B cell (primary cell): Measurements from ENCODE around the gene BAHCC1. TPM values are rescaled to one million over a fixed set of nuclear protein-coding genes. Genes with fewer than 3 reads are reported as not detected.

ENCODE experiments used
- ATAC-seq: fragments of 200-7000 bp; cut with Tn5 transposase; one replicate; pipeline ENCODE4 v1.10.0; 2021; ENCODE audit warnings: low read depth, mild to moderate bottlenecking, moderate number of reproducible peaks, moderate library complexity
- CTCF ChIA-PET: fragments of 350-600 bp; sonication (Branson Sonifier 250); formaldehyde crosslinking; loops from one replicate; lab custom pipeline; 2021; ENCODE audit warnings: antibody characterized with exemption, inconsistent platforms; lab: Charles Lee
- POLR2A ChIA-PET: fragments of 350-600 bp; sonication (Branson Sonifier 250); formaldehyde crosslinking; loops from one replicate; lab custom pipeline; 2021; ENCODE audit warnings: antibody characterized with exemption; lab: Charles Lee
- DNase-seq: peaks from one replicate; pipeline ENCODE4 v3.0.0; 2013
- H2AFZ ChIP-seq: 2 replicates; pipeline ENCODE4 v1.6.1; 2012; ENCODE audit warnings: mild to moderate bottlenecking, low read depth, low read length; ENCODE audit not compliant: insufficient read depth, poor library complexity, severe bottlenecking
- H3K27ac ChIP-seq, 2 donors: 1 replicate in 1 of 2; 2 replicates in 1 of 2; pipeline ENCODE4 v1.5.1; 2012 to 2013; ENCODE audit warnings: low read length in 2 of 2, mild to moderate bottlenecking in 2 of 2, moderate library complexity in 1 of 2
- H3K27me3 ChIP-seq, 4 experiments: fragments of 200-600 bp in 1 of 4; sonication (generic) in 1 of 4; replicated peaks in 1 of 4; 1 replicate in 2 of 4; 2 replicates in 2 of 4; pipeline versions ENCODE4 v1.6.1 to v1.7.0; 2013 to 2016; ENCODE audit warnings: low read length in 3 of 4, mild to moderate bottlenecking in 2 of 4, mixed read lengths in 1 of 4, moderate library complexity in 1 of 4; ENCODE audit not compliant: insufficient read depth in 4 of 4, control insufficient read depth in 3 of 4; ENCODE audit errors: control extremely low read depth in 1 of 4
- H3K36me3 ChIP-seq, 2 experiments: replicated peaks in 1 of 2; 1 replicate in 1 of 2; 2 replicates in 1 of 2; pipeline versions ENCODE4 v1.6.1 to v1.7.1; 2013; ENCODE audit warnings: low read length in 1 of 2; ENCODE audit not compliant: insufficient read depth in 2 of 2, control insufficient read depth in 1 of 2; ENCODE audit errors: control extremely low read depth in 1 of 2, extremely low read depth in 1 of 2
- H3K4me1 ChIP-seq, 2 donors: fragments of 200-600 bp in 1 of 2; sonication (generic) in 1 of 2; 1 replicate in 1 of 2; 2 replicates in 1 of 2; pipeline versions ENCODE4 v1.5.1 to v1.6.1; 2013 to 2017; ENCODE audit warnings: low read length in 2 of 2; ENCODE audit not compliant: control insufficient read depth in 2 of 2, insufficient read depth in 2 of 2
- H3K4me2 ChIP-seq: replicated peaks from 2 replicates; pipeline ENCODE3; 2012; ENCODE audit warnings: mild to moderate bottlenecking, low read depth, low read length; ENCODE audit not compliant: poor library complexity, severe bottlenecking
- H3K4me3 ChIP-seq, 5 experiments: fragments of 200-600 bp in 1 of 5; sonication (generic) in 1 of 5; 1 replicate in 3 of 5; 2 replicates in 2 of 5; pipeline versions ENCODE4 v1.5.1 to v1.7.0; 2011 to 2016; ENCODE audit warnings: low read length in 4 of 5, mild to moderate bottlenecking in 4 of 5, low read depth in 2 of 5, control low read depth in 1 of 5, moderate library complexity in 1 of 5; ENCODE audit not compliant: insufficient read depth in 1 of 5; ENCODE audit errors: control extremely low read depth in 1 of 5, extremely low read depth in 1 of 5
- H3K79me2 ChIP-seq: fragments of 200-600 bp; sonication (generic); one replicate; pipeline ENCODE4 v1.6.0; 2016; ENCODE audit warnings: low read length; ENCODE audit not compliant: control insufficient read depth, insufficient read depth
- H3K9ac ChIP-seq: fragments of 200-600 bp; sonication (generic); 2 replicates; pipeline ENCODE4 v1.6.1; 2017; ENCODE audit warnings: mild to moderate bottlenecking, low read length, moderate library complexity
- H3K9me3 ChIP-seq, 3 donors: one replicate each; pipeline versions ENCODE4 v1.6.1 to v1.7.1; 2013; ENCODE audit warnings: low read length in 2 of 3; ENCODE audit not compliant: control insufficient read depth in 2 of 3, insufficient read depth in 1 of 3; ENCODE audit errors: control extremely low read depth in 1 of 3
- H4K20me1 ChIP-seq: 2 replicates; pipeline ENCODE4 v1.6.0; 2012; ENCODE audit warnings: mild to moderate bottlenecking, low read length; ENCODE audit not compliant: insufficient read depth, control insufficient read depth, poor library complexity, severe bottlenecking
- H3K27ac Mint-ChIP-seq: one replicate; pipeline ENCODE4 v1.8.0; 2021; ENCODE audit warnings: mixed read lengths
- H3K27me3 Mint-ChIP-seq: one replicate; pipeline ENCODE4 v1.8.0; 2021; ENCODE audit warnings: mixed read lengths
- H3K4me1 Mint-ChIP-seq: one replicate; pipeline ENCODE4 v1.8.0; 2021; ENCODE audit warnings: mixed read lengths
- H3K4me3 Mint-ChIP-seq: one replicate; pipeline ENCODE4 v1.8.0; 2021; ENCODE audit warnings: mixed read lengths
- H3K9me3 Mint-ChIP-seq: one replicate; pipeline ENCODE4 v1.8.0; 2022; ENCODE audit warnings: mixed read lengths; ENCODE audit not compliant: insufficient read depth
- EZH2 ChIP-seq: IDR thresholded peaks from 2 replicates; pipeline ENCODE4 v1.6.1; 2012; ENCODE audit warnings: borderline replicate concordance, low read depth, mild to moderate bottlenecking, moderate library complexity, low read length; ENCODE audit not compliant: insufficient read depth, poor library complexity, severe bottlenecking
- WGBS: methylation state at CpG from one replicate; pipeline ENCODE4 v1.1.5; 2013; ENCODE audit warnings: missing lambda C conversion rate; ENCODE audit not compliant: insufficient coverage; 5-methylcytosine and 5-hydroxymethylcytosine counted together
- intact Hi-C: fragments of 100-400 bp; cut with micrococcal nuclease; formaldehyde crosslinking; loops from one replicate; pipeline ENCODE4 v1.10.0; 2022
- polyA plus RNA-seq: library from polyadenylated mRNA; depleted of rRNA; stranded (reverse); fragments of >200 nt; gene quantifications from 2 replicates; pipeline ENCODE4 v1.2.3, GENCODE V29; 2012
- total RNA-seq, 2 donors: library from RNA; stranded (reverse); fragments of 120-200 nt in 1 of 2; gene quantifications; 1 replicate in 1 of 2; 2 replicates in 1 of 2; pipeline versions ENCODE4 v1.2.3 to v1.2.4, GENCODE V29; 2013 to 2022
- TF ChIP-seq, protein P1 (sequence below): fragments of 200-600 bp; IDR thresholded peaks from one replicate; pipeline ENCODE4 v1.8.0; 2022; ENCODE audit warnings: antibody characterized with exemption, mild to moderate bottlenecking

BAHCC1 gene
- total and polyA plus RNA-seq, 2 donors (not counting 1 experiment from before 2014, with no cell fraction given) = 0.12 to 0.48 TPM

DNA sequence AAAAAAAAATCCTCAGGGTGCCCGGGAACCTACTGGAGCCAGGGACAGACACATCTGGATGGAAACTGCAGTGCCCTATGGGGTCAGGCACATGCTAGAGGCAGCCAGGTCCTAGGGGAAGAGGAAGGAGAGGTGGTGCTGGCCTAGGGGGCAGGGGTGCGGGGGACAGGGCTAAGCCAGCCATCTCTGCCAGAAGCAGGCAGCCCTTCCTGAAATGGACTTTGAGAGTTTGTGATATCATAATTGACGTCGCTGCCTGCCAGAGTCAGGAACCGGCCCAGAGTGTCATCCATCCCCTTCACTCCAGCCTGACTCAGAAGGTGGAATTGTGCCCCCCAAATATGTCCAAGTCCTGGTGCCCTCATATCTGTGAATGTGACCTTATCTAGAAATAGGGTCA lies 25.0 kb upstream of the BAHCC1 start:
- Mint-ChIP-seq H3K4me3 (no peak overlapping the region), H3K27ac (no peak overlapping the region), H3K9me3 (no peaks in the 10 kb centered on the region), H3K27me3 (peaks cover 12% of the 10 kb centered on the region), H3K4me1 (peaks cover 12% of the 10 kb centered on the region)
- Histone ChIP-seq H3K36me3 (no peaks in the 10 kb centered on the region), H3K27me3 (peaks cover 0 to 29% (median 9%) of the 10 kb centered on the region in 4 experiments), H3K4me3 (no peak overlapping the region), H3K27ac (no peak overlapping the region), H3K9me3 (peaks cover 0 to 9% (median 0%) of the 10 kb centered on the region in 3 donors), H4K20me1 (no peaks in the 10 kb centered on the region), H3K4me1 (peaks cover 11 to 12% of the 10 kb centered on the region in 2 donors), H3K4me2 (no peak overlapping the region), H3K9ac (no peak overlapping the region), H3K79me2 (no peaks in the 10 kb centered on the region), H2AFZ (no peak overlapping the region)
- TF ChIP-seq, protein P1, sequence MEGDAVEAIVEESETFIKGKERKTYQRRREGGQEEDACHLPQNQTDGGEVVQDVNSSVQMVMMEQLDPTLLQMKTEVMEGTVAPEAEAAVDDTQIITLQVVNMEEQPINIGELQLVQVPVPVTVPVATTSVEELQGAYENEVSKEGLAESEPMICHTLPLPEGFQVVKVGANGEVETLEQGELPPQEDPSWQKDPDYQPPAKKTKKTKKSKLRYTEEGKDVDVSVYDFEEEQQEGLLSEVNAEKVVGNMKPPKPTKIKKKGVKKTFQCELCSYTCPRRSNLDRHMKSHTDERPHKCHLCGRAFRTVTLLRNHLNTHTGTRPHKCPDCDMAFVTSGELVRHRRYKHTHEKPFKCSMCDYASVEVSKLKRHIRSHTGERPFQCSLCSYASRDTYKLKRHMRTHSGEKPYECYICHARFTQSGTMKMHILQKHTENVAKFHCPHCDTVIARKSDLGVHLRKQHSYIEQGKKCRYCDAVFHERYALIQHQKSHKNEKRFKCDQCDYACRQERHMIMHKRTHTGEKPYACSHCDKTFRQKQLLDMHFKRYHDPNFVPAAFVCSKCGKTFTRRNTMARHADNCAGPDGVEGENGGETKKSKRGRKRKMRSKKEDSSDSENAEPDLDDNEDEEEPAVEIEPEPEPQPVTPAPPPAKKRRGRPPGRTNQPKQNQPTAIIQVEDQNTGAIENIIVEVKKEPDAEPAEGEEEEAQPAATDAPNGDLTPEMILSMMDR = no peak
- TF ChIP-seq EZH2 = no peak
- 92% methylated on average over 4 of the region's 5 CpGs for WGBS
- no peak for ATAC-seq
- ChIA-PET CTCF (interaction anchor here (0.7 kb wide), 1 partner anchor 893 kb away, joined by 3 read pairs; no protein-coding TSS in a partner anchor), POLR2A (interaction anchor here (0.7 kb wide), 1 partner anchor 35 kb away, joined by 9 read pairs; no protein-coding TSS in a partner anchor)
- intact Hi-C loops = no loop called here
- no peak for DNase-seq

DNA sequence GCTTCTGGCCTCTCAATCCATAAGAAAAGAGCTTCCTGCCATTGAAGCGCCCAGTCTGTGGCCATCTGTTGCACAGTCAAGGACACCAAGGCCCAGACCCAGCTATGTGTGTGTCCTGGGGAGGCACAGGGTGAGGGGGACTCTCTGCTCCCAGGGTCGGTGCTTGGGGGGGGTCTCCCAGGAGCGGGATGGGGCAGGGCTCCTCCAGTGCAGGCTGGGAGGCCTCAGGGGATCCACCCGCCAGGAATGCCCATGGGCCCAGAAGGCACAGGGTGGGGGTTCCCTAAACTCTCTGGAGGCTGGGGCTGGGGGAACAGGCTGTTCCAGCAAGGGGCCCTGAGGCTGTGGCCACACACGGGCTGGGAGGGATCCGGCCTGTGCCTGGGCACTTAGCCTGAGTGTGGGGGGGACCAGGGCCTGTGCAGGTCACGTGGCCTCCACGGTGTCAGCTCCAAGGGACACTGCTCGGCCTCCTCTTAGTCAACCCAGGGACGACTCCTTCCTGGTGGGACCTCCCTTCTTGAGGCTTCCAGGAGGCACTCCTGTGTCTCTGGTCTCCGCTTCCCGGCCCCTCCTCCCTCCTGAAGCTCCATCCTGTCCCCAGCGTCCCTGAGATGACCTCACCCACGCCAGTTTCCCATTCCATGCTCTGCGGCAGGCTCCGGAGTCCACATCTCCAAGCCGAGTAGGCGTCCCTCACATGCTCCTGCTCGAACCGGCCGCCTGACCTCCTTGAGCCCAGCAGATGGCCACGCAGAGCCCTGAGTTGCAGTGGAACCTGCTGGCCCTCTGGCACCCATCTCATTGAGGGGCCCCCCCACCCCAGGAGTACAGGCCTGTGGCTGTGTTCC lies 23.1 kb upstream of the BAHCC1 start:
- intact Hi-C loops = no loop called here
- Histone ChIP-seq H2AFZ (no peak overlapping the region), H3K27ac (no peak overlapping the region), H3K4me2 (no peak overlapping the region), H3K9me3 (peaks cover 0 to 3% (median 0%) of the 10 kb centered on the region in 3 donors), H3K4me1 (no peaks in the 10 kb centered on the region), H3K9ac (no peak overlapping the region), H4K20me1 (no peaks in the 10 kb centered on the region), H3K36me3 (no peaks in the 10 kb centered on the region), H3K79me2 (no peaks in the 10 kb centered on the region), H3K27me3 (peaks cover 0 to 11% (median 0%) of the 10 kb centered on the region in 4 experiments), H3K4me3 (no peak overlapping the region)
- no peak for ATAC-seq
- Mint-ChIP-seq H3K4me1 (no peaks in the 10 kb centered on the region), H3K4me3 (no peak overlapping the region), H3K9me3 (no peaks in the 10 kb centered on the region), H3K27ac (no peak overlapping the region), H3K27me3 (no peaks in the 10 kb centered on the region)
- no peak for DNase-seq
- ChIA-PET CTCF (interaction anchor here (1.3 kb wide), 1 partner anchor 112 kb away, joined by 3 read pairs; no protein-coding TSS in a partner anchor), POLR2A (interaction anchor here (0.6 kb wide), 1 partner anchor 641 kb away, joined by 3 read pairs; no protein-coding TSS in a partner anchor)
- WGBS = 88% methylated on average over 21 of the region's 22 CpGs
- no peak for TF ChIP-seq EZH2
- TF ChIP-seq, protein P1 = no peak
